ENCODE data around the gene TMEM202.

- TF ChIP-seq CTCF (conservative IDR thresholded peaks at IDR 0.05) = no peak
- no peak for TF ChIP-seq ZFX (IDR thresholded peaks at IDR 0.05)
These were observed 10.4 kb upstream of the TMEM202 start for GRCh38 chr15:72387741-72388140.
